H1 (cell line): ENCODE results near the gene SCN8A.

ENCODE experiments used
- POLR2AphosphoS5 ChIP-seq: IDR thresholded peaks from 2 replicates; pipeline ENCODE4 v1.6.1; 2011; ENCODE audit warnings: low read depth, low read length
- TCF12 ChIP-seq: IDR thresholded peaks from 2 replicates; pipeline ENCODE4 v1.6.1; 2011; ENCODE audit warnings: low read depth, mild to moderate bottlenecking, low read length
- ZNF274 ChIP-seq: IDR thresholded peaks from 2 replicates; pipeline ENCODE4 v1.7.0; 2012; ENCODE audit warnings: low read length, borderline replicate concordance; ENCODE audit errors: extremely low read depth
- TF ChIP-seq, protein P1 (sequence below), 3 experiments: IDR thresholded peaks; 1 replicate in 2 of 3; 2 replicates in 1 of 3; pipeline versions ENCODE4 v1.5.1 to v1.6.1; 2011; ENCODE audit warnings: low read length in 3 of 3, mild to moderate bottlenecking in 3 of 3, inconsistent platforms in 2 of 3, low read depth in 1 of 3, moderate library complexity in 1 of 3; ENCODE audit not compliant: insufficient read depth in 1 of 3; ENCODE audit errors: control extremely low read depth in 1 of 3

DNA sequence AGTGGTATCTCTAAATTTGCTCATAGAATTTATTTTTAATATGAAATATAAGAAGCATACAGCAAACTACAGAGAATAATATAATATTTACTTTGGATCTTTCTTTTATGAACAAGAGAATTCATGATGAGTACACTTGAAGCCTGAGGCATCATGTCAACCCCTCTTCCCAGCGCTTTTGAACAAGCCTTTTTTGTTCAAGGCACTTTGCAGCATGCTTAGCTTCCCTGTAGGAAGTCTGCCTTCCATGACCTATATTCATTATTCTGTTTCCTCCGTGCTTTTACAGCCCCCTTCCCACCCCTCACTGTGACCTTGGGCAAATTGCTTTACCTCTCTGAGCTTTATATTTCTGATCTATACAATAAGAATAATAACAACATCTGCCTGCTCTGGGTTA is 41.6 kb downstream of the SCN8A start:
- no peak for TF ChIP-seq POLR2AphosphoS5
- TF ChIP-seq, protein P1, sequence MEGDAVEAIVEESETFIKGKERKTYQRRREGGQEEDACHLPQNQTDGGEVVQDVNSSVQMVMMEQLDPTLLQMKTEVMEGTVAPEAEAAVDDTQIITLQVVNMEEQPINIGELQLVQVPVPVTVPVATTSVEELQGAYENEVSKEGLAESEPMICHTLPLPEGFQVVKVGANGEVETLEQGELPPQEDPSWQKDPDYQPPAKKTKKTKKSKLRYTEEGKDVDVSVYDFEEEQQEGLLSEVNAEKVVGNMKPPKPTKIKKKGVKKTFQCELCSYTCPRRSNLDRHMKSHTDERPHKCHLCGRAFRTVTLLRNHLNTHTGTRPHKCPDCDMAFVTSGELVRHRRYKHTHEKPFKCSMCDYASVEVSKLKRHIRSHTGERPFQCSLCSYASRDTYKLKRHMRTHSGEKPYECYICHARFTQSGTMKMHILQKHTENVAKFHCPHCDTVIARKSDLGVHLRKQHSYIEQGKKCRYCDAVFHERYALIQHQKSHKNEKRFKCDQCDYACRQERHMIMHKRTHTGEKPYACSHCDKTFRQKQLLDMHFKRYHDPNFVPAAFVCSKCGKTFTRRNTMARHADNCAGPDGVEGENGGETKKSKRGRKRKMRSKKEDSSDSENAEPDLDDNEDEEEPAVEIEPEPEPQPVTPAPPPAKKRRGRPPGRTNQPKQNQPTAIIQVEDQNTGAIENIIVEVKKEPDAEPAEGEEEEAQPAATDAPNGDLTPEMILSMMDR (IDR thresholded peaks at IDR 0.05; ENCODE audit: control extremely low read depth in 1 of 3, insufficient read depth in 1 of 3, low read depth in 1 of 3, low read length in 3 of 3): no peak
- TF ChIP-seq ZNF274: no peak
- no peak for TF ChIP-seq TCF12
